Breast epithelium (tissue), 3 donors: Measurements from ENCODE around the gene ROCK2.

Experiments used
- CTCF ChIP-seq, 3 donors: fragments of 450-650 bp; IDR thresholded peaks; one replicate each; pipeline ENCODE4 v1.5.1; 2016 to 2017; ENCODE audit warnings: antibody characterized with exemption in 3 of 3, mild to moderate bottlenecking in 3 of 3, moderate library complexity in 3 of 3
- POLR2A ChIP-seq: fragments of 450-650 bp; IDR thresholded peaks from one replicate; pipeline ENCODE4 v1.6.1; 2016; ENCODE audit warnings: antibody characterized with exemption, mild to moderate bottlenecking, moderate library complexity

- TF ChIP-seq CTCF (IDR thresholded peaks at IDR 0.05) (no peak), POLR2A (no peak)
Measured at GRCh38 chr2:11307764-11308415, 36.5 kb downstream of the ROCK2 start.
